ENCODE results near the gene HPSE. TPM values are rescaled to one million over a fixed set of nuclear protein-coding genes. Genes with fewer than 3 reads are reported as not detected.

HPSE gene
- total and polyA plus RNA-seq, 2 of the 13 experiments (the other 11 are each of a cell fraction or from before 2014, with no cell fraction given), result not detected

- intact Hi-C loops (cut with micrococcal nuclease; ENCODE audit: unreplicated experiment) (loop anchor here (2.0 to 10.0 kb wide), 2 partner anchors 45 to 271 kb away; no protein-coding TSS in a partner anchor), in situ Hi-C loops (cut with HindIII; ENCODE audit: extremely low pct_ligation_motif_present, low pct_unique_long_range_greater_than_20kb) (loop anchor here (5.0 to 25.0 kb wide), 2 partner anchors 82 to 267 kb away; no protein-coding TSS in a partner anchor)
- H3K4me1 ChIP-seq (ENCODE audit: insufficient read depth, low read length), result peaks cover 47% of the 10 kb centered on the region
- H3K27ac ChIP-seq (ENCODE audit: extremely low read length, insufficient read depth, low read length), result no peak overlapping the region
- H3K4me3 ChIP-seq (replicated peaks in 1 of 3; ENCODE audit: insufficient read depth in 1 of 3, low read depth in 2 of 3, low read length in 3 of 3), result no peak overlapping the region; a peak in 1 of 6 replicates
- H2AFZ ChIP-seq (ENCODE audit: low read length), result no peak overlapping the region
- H3K36me3 ChIP-seq (replicated peaks in 1 of 2; ENCODE audit: control insufficient read depth in 1 of 2, insufficient read depth in 2 of 2, low read length in 2 of 2), result no peaks in the 10 kb centered on the region
- ChIA-PET CTCF (ENCODE audit: low intra/inter-chr PET ratio, low total read pairs) (no interaction called here), POLR2A (no interaction called here)
- no peak overlapping the region for H3K9ac ChIP-seq (ENCODE audit: insufficient read depth, low read depth, low read length)
- DNase-seq (ENCODE audit: low spot score), result peak; percentile 44
- no peaks in the 10 kb centered on the region for H3K9me3 ChIP-seq (ENCODE audit: low read length)
- H4K20me1 ChIP-seq (ENCODE audit: insufficient read depth, low read length), result no peaks in the 10 kb centered on the region
- peak overlapping the region; percentile 44 for H3K4me2 ChIP-seq (ENCODE audit: low read depth, low read length)
- peak; percentile 12 for FAIRE-seq
- H3K79me2 ChIP-seq (ENCODE audit: insufficient read depth, low read length), result no peaks in the 10 kb centered on the region
- ATAC-seq, result peak; percentile 90
- 0% methylated on average over 3 of the region's 4 CpGs for WGBS (ENCODE audit: low lambda C conversion rate)
- BruUV-seq (replicated peaks), result no TSS peak
- H3K27me3 ChIP-seq (ENCODE audit: control insufficient read depth in 1 of 2, insufficient read depth in 2 of 2, low read length in 2 of 2), result no peaks in the 10 kb centered on the region
- TF ChIP-seq SNAI1 (CRISPR knock-in tag; IDR thresholded peaks at IDR 0.05; ENCODE audit: borderline replicate concordance), result no peak
- TF ChIP-seq, protein P1, sequence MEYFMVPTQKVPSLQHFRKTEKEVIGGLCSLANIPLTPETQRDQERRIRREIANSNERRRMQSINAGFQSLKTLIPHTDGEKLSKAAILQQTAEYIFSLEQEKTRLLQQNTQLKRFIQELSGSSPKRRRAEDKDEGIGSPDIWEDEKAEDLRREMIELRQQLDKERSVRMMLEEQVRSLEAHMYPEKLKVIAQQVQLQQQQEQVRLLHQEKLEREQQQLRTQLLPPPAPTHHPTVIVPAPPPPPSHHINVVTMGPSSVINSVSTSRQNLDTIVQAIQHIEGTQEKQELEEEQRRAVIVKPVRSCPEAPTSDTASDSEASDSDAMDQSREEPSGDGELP (IDR thresholded peaks at IDR 0.05; ENCODE audit: borderline replicate concordance, low read depth), result peak; percentile 50; the same call in 1 of the 2 replicates
- TF ChIP-seq ZNF3 (CRISPR knock-in tag; IDR thresholded peaks at IDR 0.05), result no peak
- no peak for TF ChIP-seq TOE1 (CRISPR knock-in tag; IDR thresholded peaks at IDR 0.05)
- no peak for TF ChIP-seq ZNF816 (CRISPR knock-in tag; IDR thresholded peaks at IDR 0.05; ENCODE audit: borderline replicate concordance)
- no peak for TF ChIP-seq FOXA1 (IDR thresholded peaks at IDR 0.05)
- TF ChIP-seq FOXA1 (CRISPR knock-in tag; IDR thresholded peaks at IDR 0.05), result peak; percentile 18; the same call in 1 of the 2 replicates
- 0 out of 2 replicates have a peak, but pooled peaks have one; percentile 14 for TF ChIP-seq ZNF652 (CRISPR knock-in tag; IDR thresholded peaks at IDR 0.05; ENCODE audit: borderline replicate concordance, low read depth)
- no peak for TF ChIP-seq MAZ (IDR thresholded peaks at IDR 0.05; ENCODE audit: borderline replicate concordance, low read depth, low read length)
- no peak for TF ChIP-seq MAZ (CRISPR knock-in tag; IDR thresholded peaks at IDR 0.05; ENCODE audit: low read depth)
- no peak for TF ChIP-seq ZNF329 (CRISPR knock-in tag; IDR thresholded peaks at IDR 0.05; ENCODE audit: low read depth)
- no peak for TF ChIP-seq BCLAF1 (IDR thresholded peaks at IDR 0.05)
- peak; percentile 19 for TF ChIP-seq XRCC5 (optimal IDR thresholded peaks at IDR 0.05; ENCODE audit: low read length)
- TF ChIP-seq SMARCE1 (IDR thresholded peaks at IDR 0.05; ENCODE audit: borderline replicate concordance), result no peak
- TF ChIP-seq, protein P2, sequence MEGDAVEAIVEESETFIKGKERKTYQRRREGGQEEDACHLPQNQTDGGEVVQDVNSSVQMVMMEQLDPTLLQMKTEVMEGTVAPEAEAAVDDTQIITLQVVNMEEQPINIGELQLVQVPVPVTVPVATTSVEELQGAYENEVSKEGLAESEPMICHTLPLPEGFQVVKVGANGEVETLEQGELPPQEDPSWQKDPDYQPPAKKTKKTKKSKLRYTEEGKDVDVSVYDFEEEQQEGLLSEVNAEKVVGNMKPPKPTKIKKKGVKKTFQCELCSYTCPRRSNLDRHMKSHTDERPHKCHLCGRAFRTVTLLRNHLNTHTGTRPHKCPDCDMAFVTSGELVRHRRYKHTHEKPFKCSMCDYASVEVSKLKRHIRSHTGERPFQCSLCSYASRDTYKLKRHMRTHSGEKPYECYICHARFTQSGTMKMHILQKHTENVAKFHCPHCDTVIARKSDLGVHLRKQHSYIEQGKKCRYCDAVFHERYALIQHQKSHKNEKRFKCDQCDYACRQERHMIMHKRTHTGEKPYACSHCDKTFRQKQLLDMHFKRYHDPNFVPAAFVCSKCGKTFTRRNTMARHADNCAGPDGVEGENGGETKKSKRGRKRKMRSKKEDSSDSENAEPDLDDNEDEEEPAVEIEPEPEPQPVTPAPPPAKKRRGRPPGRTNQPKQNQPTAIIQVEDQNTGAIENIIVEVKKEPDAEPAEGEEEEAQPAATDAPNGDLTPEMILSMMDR (CRISPR knock-in tag; IDR thresholded peaks at IDR 0.05), result peak; percentile 69
- TF ChIP-seq STAG1 (CRISPR knock-in tag; IDR thresholded peaks at IDR 0.05), result peak; percentile 55
- TF ChIP-seq GABPB1 (CRISPR knock-in tag; IDR thresholded peaks at IDR 0.05), result no peak
- no peak for TF ChIP-seq ATAD3A (CRISPR knock-in tag; IDR thresholded peaks at IDR 0.05)
- TF ChIP-seq ZNF501 (CRISPR knock-in tag; IDR thresholded peaks at IDR 0.05), result no peak
- no peak for TF ChIP-seq ZSCAN21 (CRISPR knock-in tag; IDR thresholded peaks at IDR 0.05; ENCODE audit: borderline replicate concordance)
- TF ChIP-seq SP4 (CRISPR knock-in tag; IDR thresholded peaks at IDR 0.05), result no peak
Measured at GRCh38 chr4:83369831-83370639, 35.4 kb upstream of the HPSE start.

All from HepG2 (cell line).